ENCODE measurements around the gene NR2C1. TPM values are rescaled to one million over a fixed set of nuclear protein-coding genes. Genes with fewer than 3 reads are reported as not detected.
"Not testable (repeated sequence)": the region's sequence is repeated elsewhere in the genome, so short reads cannot be mapped to it uniquely, and the experiment has no call there.

Gene NR2C1
- total and polyA plus RNA-seq, 3 donors from 2014 or later: 66.3 to 114 (median 102) TPM

GRCh38 chr12:95105540-95105939 is 32.1 kb upstream of the NR2C1 start:
- TF ChIP-seq POLR2A (IDR thresholded peaks at IDR 0.05) (no peak), CTCF (IDR thresholded peaks at IDR 0.05) (no peak)
- Histone ChIP-seq H3K27ac (no peak overlapping the region), H3K9me3 (no peaks in the 10 kb centered on the region), H3K4me3 (no peak overlapping the region), H3K36me3 (ENCODE audit: low read depth, missing control alignments) (no peaks in the 10 kb centered on the region), H3K27me3 (no peaks in the 10 kb centered on the region), H3K4me1 (peaks cover 2% of the 10 kb centered on the region)
- DNase-seq: no peak
- WGBS, 2 donors: 93% methylated on average over 8 of the region's 8 CpGs
- intact Hi-C loops (cut with DNase I; ENCODE audit: low total_unique reads): no loop called here

GRCh38 chr12:95104919-95105452 is 31.6 kb upstream of the NR2C1 start:
- TF ChIP-seq POLR2A (IDR thresholded peaks at IDR 0.05) (no peak), CTCF (IDR thresholded peaks at IDR 0.05) (no peak)
- intact Hi-C loops (cut with DNase I; ENCODE audit: low total_unique reads): no loop called here
- no peaks in the 10 kb centered on the region for H3K36me3 ChIP-seq (ENCODE audit: low read depth, missing control alignments)
- no peaks in the 10 kb centered on the region for H3K27me3 ChIP-seq
- H3K9me3 ChIP-seq: no peaks in the 10 kb centered on the region
- no peak for DNase-seq
- H3K4me3 ChIP-seq: no peak overlapping the region
- H3K4me1 ChIP-seq: peaks cover 7% of the 10 kb centered on the region
- WGBS, 2 donors: 95 to 97% methylated on average over 2 of the region's 2 CpGs
- H3K27ac ChIP-seq: no peak overlapping the region

- Histone ChIP-seq H3K36me3 (ENCODE audit: low read depth, missing control alignments) (no peaks in the 10 kb centered on the region), H3K9me3 (no peaks in the 10 kb centered on the region), H3K4me3 (no peak overlapping the region), H3K27me3 (no peaks in the 10 kb centered on the region), H3K27ac (no peak overlapping the region), H3K4me1 (peaks cover 7% of the 10 kb centered on the region)
- TF ChIP-seq POLR2A (IDR thresholded peaks at IDR 0.05): no peak
- WGBS, 2 donors: 91 to 93% methylated on average over 8 of the region's 8 CpGs
- DNase-seq: no peak
- intact Hi-C loops (cut with DNase I; ENCODE audit: low total_unique reads): no loop called here
Measured at GRCh38 chr12:95102916-95103671, 29.7 kb upstream of the NR2C1 start.

GRCh38 chr12:95101957-95102356 is 28.5 kb upstream of the NR2C1 start:
- intact Hi-C loops (cut with DNase I; ENCODE audit: low total_unique reads); H3K9me3 ChIP-seq; H3K4me3 ChIP-seq; H3K27ac ChIP-seq; DNase-seq; H3K4me1 ChIP-seq; H3K27me3 ChIP-seq; H3K36me3 ChIP-seq (ENCODE audit: low read depth, missing control alignments): not testable (repeated sequence)
- 91% methylated on average over 5 of the region's 5 CpGs for WGBS, 2 donors

GRCh38 chr12:95100264-95101190 is 27.1 kb upstream of the NR2C1 start:
- intact Hi-C loops (cut with DNase I; ENCODE audit: low total_unique reads): no loop called here
- 66 to 81% methylated on average over 11 of the region's 11 CpGs for WGBS, 2 donors
- Histone ChIP-seq H3K4me3 (no peak overlapping the region), H3K27ac (no peak overlapping the region), H3K36me3 (ENCODE audit: low read depth, missing control alignments) (no peaks in the 10 kb centered on the region), H3K27me3 (no peaks in the 10 kb centered on the region), H3K9me3 (no peaks in the 10 kb centered on the region), H3K4me1 (peaks cover 10% of the 10 kb centered on the region)
- TF ChIP-seq CTCF (IDR thresholded peaks at IDR 0.05) (no peak), POLR2A (IDR thresholded peaks at IDR 0.05) (no peak)
- no peak for DNase-seq

Measured in testis (tissue), 3 donors.